Heart right ventricle (tissue), 16 donors: ENCODE data around the gene ERLIN1. TPM values are rescaled to one million over a fixed set of nuclear protein-coding genes. Genes with fewer than 3 reads are reported as not detected.

Source experiments
- ATAC-seq, 8 donors: fragments of 200-7000 bp; cut with Tn5 transposase; one replicate each; pipeline ENCODE4 v1.9.1; 2020; ENCODE audit warnings: mild to moderate bottlenecking in 8 of 8, moderate library complexity in 8 of 8, moderate number of reproducible peaks in 1 of 8
- DNase-seq, 2 donors: peaks; one replicate each; pipeline ENCODE4 v3.0.0-alpha.2; 2020
- H3K27ac ChIP-seq, 10 donors: fragments of 200-600 bp; sonication (generic) in 2 of 10; one replicate each; pipeline versions ENCODE4 v1.5.0 to v1.8.0; 2020 to 2022; ENCODE audit warnings: mild to moderate bottlenecking in 3 of 10
- H3K27me3 ChIP-seq, 7 donors: fragments of 200-600 bp; one replicate each; pipeline ENCODE4 v1.8.0; 2021 to 2022; ENCODE audit warnings: mild to moderate bottlenecking in 2 of 7
- H3K36me3 ChIP-seq, 9 donors: fragments of 200-600 bp; sonication (generic) in 1 of 9; one replicate each; pipeline versions ENCODE4 v1.5.0 to v1.8.0; 2020 to 2022; ENCODE audit warnings: mild to moderate bottlenecking in 2 of 9
- H3K4me1 ChIP-seq, 9 donors: fragments of 200-600 bp; sonication (generic) in 1 of 9; one replicate each; pipeline versions ENCODE4 v1.5.0 to v1.8.0; 2020 to 2022; ENCODE audit warnings: mild to moderate bottlenecking in 4 of 9
- H3K4me3 ChIP-seq, 10 donors: fragments of 200-600 bp; sonication (generic) in 2 of 10; one replicate each; pipeline versions ENCODE4 v1.5.0 to v1.8.0; 2020 to 2022; ENCODE audit warnings: mild to moderate bottlenecking in 7 of 10, moderate library complexity in 2 of 10
- H3K9me3 ChIP-seq, 11 donors: fragments of 200-600 bp in 10 of 11; sonication (generic) in 2 of 11; one replicate each; pipeline versions ENCODE4 v1.5.0 to v1.8.0; 2013 to 2022; ENCODE audit warnings: mild to moderate bottlenecking in 2 of 11, control low read depth in 1 of 11, moderate library complexity in 1 of 11
- CTCF ChIP-seq, 9 donors: fragments of 200-600 bp; sonication (generic) in 2 of 9; IDR thresholded peaks; one replicate each; pipeline versions ENCODE4 v1.5.0 to v1.8.0; 2021 to 2022; ENCODE audit warnings: antibody characterized with exemption in 9 of 9, mild to moderate bottlenecking in 5 of 9, moderate library complexity in 1 of 9
- WGBS, 2 donors: extraction: QIAGEN DNeasy Blood & Tissue Kit; methylation state at CpG; one replicate each; pipeline ENCODE4 v1.1.7; 2013; ENCODE audit warnings: inconsistent platforms in 1 of 2; 5-methylcytosine and 5-hydroxymethylcytosine counted together
- intact Hi-C, 10 donors: fragments of 100-400 bp; cut with DNase I; formaldehyde crosslinking; loops; one replicate each; pipeline versions ENCODE4 v1.11.1 to v1.14.2; 2022
- polyA plus RNA-seq, 2 donors: library from polyadenylated mRNA; stranded (reverse); fragments of 200-250 nt; gene quantifications; one replicate each; pipeline ENCODE4 v1.2.3, GENCODE V29; 2013
- total RNA-seq, 10 donors: library from RNA; stranded (reverse); fragmentation: NEBNext Ultra II Directional in 3 of 10; extraction: Animal tissue kit (Norgen Biotek cat#: 25700) in 3 of 10; gene quantifications; one replicate each; pipeline versions ENCODE4 v1.2.1 to v1.2.4, GENCODE V29; 2021 to 2023
- donor health status: Arrhythmogenic right ventricular cardiomyopathy.
- donor health status: ischemic (EF 13 %, LVEDD 7.1; RV severe dilation, severe dysfunction).
- donor health status: healthy with polysubstance abuse.
- donor health status: DM: no; HTN: yes; CAD: no.
- donor health status: DM: no; HTN: no; CAD: no.
- donor health status: ischemic (EF 25% LVEDD 6.9; RV normal size, moderate dysfunction).
- donor health status: ischemic (EF 25% LVEDD 5.7; RV mildly dilated, moderate dysfunction).
- donor health status: healthy.
- donor health status: DM: yes; HTN: yes; CAD: no.
- donor health status: Ischemic cardiomyopathy.
- donor health status: ischemic (EF 35%, LVEDD 5.7; RV mildly dilated, moderate dysfunction).
- donor health status: nonischemic (EF 11% LVEDD 7.7; RV severe dilation, severe dysfunction).
- donor health status: DM: yes; HTN: yes; CAD: no.
- donor health status: PGD.
- donor health status: ischemic (EF 29% LVEDD 5.4; RV normal size, mild dysfunction).
- donor health status: nonischemic (EF 23%, LVEDD 6.1; RV moderate dilation, normal function).

The ERLIN1 gene
- total and polyA plus RNA-seq, 12 donors: 2.1 to 13.3 (median 7.2) TPM

DNA sequence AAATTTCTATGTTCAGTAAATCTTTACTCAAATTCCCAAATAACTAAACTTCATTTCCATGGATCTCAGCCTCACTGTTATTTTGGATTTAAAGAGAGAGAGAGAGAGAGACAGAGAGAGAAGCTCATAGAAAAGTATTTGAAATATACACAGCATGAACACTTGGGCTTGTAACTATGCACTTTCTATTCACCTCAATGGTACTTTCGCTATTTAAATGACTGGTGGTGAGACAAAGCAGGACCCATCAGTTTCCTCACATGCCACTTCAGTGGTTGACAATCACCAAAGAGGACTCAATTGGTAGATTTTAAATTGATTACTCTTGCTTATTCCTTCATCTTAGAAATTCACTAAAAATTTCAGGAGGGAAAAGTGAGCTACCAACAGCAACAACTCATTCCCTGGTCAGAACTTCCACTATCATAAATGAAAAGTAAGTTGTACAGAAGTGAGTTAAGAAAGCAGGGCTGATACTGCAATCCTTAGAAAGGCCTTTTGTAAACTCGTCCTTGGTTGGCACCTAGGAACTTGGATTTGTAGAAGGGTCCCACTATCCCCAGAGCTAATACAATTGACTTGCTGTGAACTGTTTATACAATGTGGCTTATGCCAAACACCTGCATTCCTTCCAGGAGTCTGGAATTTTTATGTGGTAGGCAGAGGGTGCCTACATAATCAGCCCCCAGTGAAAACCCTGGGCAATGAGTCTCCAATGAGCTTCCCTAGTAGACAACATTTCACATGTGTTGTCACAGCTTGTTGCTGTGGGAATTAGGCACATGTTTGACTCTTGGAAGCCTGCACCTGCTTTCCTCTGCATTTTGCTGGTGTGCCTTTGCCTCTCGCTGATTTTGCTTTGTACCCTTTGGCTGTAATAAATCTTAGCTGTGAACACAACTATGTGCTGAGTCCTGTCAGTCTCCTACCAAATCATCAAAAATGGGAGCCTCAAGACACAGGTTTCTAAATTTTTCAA lies 10.8 kb downstream of the ERLIN1 start:
- Histone ChIP-seq H3K27me3 (no peaks in the 10 kb centered on the region), H3K27ac (no peak overlapping the region), H3K9me3 (peaks cover 0 to 11% (median 0%) of the 10 kb centered on the region in 11 donors), H3K36me3 (peaks cover 0 to 100% (median 27%) of the 10 kb centered on the region in 9 donors), H3K4me1 (no peaks in the 10 kb centered on the region), H3K4me3 (no peak overlapping the region)
- intact Hi-C loops: no loop called here
- 96 to 98% methylated on average over 3 of the region's 3 CpGs for WGBS, 2 donors
- ATAC-seq (no peak), DNase-seq (no peak)
- no peak for TF ChIP-seq CTCF (IDR thresholded peaks at IDR 0.05)

DNA sequence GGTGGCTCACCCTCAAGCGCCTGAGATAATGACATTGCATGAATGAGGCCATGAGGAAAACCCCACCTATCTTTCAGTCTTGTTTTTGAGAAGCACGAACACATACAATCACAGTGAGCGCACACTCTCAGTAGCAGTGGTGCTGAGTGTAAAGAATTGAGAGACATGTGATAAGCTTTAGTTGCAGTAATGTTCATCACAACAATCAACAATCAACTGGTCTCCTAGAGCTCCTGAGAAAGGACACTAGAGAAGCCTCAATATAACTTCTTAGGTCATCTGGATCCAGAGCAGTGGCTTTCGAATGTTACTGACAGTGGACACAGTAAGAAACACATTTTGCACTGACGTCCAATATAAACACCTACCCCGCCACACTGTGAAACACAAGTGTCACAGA lies 12.8 kb downstream of the ERLIN1 start:
- peaks cover 0 to 11% (median 0%) of the 10 kb centered on the region in 11 donors for H3K9me3 ChIP-seq
- no peak overlapping the region for H3K27ac ChIP-seq
- DNase-seq (no peak), ATAC-seq (peak in 2 of 8 donors; percentile 18 to 78)
- 90 to 95% methylated on average over 6 of the region's 6 CpGs for WGBS, 2 donors
- H3K4me1 ChIP-seq: peaks cover 0 to 5% (median 0%) of the 10 kb centered on the region in 9 donors
- H3K36me3 ChIP-seq: peaks cover 0 to 94% (median 27%) of the 10 kb centered on the region in 9 donors
- TF ChIP-seq CTCF (IDR thresholded peaks at IDR 0.05): no peak
- intact Hi-C loops: no loop called here
- H3K27me3 ChIP-seq: no peaks in the 10 kb centered on the region
- no peak overlapping the region for H3K4me3 ChIP-seq

DNA sequence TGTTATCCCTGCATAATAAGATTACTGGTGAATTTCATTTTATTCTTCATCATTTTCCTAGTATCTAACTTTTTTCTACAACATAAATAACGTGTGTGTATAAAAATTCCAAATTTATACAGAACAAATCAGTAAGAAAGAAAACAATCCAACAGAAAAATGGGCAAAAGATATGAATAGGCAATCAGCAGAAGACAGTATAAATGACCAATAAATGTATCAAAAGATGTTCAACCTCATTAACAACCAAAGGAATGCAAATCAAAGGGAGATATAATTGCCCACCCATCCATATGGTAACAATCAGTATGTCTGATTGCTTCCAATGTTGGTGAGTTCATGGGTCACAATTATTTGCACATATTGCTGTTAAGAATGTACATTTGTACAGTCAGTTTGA lies 13.5 kb downstream of the ERLIN1 start:
- WGBS, 2 donors: 97 to 100% methylated on average over 1 of the region's 1 CpG
- H3K27ac ChIP-seq: no peak overlapping the region
- DNase-seq: no peak
- no peak for TF ChIP-seq CTCF (IDR thresholded peaks at IDR 0.05)
- peaks cover 0 to 11% (median 0%) of the 10 kb centered on the region in 11 donors for H3K9me3 ChIP-seq
- peaks cover 0 to 9% (median under 1%) of the 10 kb centered on the region in 9 donors for H3K4me1 ChIP-seq
- intact Hi-C loops: no loop called here
- no peak overlapping the region for H3K4me3 ChIP-seq
- no peaks in the 10 kb centered on the region for H3K27me3 ChIP-seq
- H3K36me3 ChIP-seq: peaks cover 0 to 87% (median 27%) of the 10 kb centered on the region in 9 donors
- no peak for ATAC-seq

DNA sequence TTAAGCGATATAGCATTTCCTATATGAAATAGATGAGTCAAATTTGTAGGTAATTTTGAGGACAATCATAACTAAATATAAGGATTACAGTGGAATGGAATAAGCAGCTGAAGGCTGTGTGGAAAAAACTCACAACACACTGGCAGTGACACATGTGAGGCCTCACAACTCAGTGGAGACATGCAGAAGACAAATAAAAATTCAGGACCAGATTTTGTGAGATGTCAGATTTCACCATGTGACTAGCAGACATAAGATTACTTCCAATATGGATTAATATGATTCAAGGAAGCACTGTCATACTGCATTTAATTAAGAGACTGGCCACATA lies 17.6 kb downstream of the ERLIN1 start:
- TF ChIP-seq CTCF (IDR thresholded peaks at IDR 0.05): no peak
- peaks cover 0 to 18% (median 5%) of the 10 kb centered on the region in 9 donors for H3K4me1 ChIP-seq
- intact Hi-C loops: no loop called here

More for the DNA sequence above, 17.6 kb downstream of the ERLIN1 start:
- peaks cover 0 to 84% (median 16%) of the 10 kb centered on the region in 9 donors for H3K36me3 ChIP-seq
- peaks cover 0 to 11% (median 0%) of the 10 kb centered on the region in 11 donors for H3K9me3 ChIP-seq
- WGBS, 2 donors: 92 to 96% methylated on average over 1 of the region's 1 CpG
- ATAC-seq: no peak
- DNase-seq: no peak
- peak overlapping the region in 6 of 10 donors; percentile 28 to 73 (median 41) for H3K27ac ChIP-seq
- H3K4me3 ChIP-seq: no peak overlapping the region
- H3K27me3 ChIP-seq: no peaks in the 10 kb centered on the region
